ENCODE data around the gene HNRNPCL4.
"Not testable (repeated sequence)": the region's sequence is repeated elsewhere in the genome, so short reads cannot be mapped to it uniquely, and the experiment has no call there.

The HNRNPCL4 gene

GRCh38 chr1:13165531-13165930, at the start of gene HNRNPCL4:
Gene HNRNPCL4 (minus strand): TSS chr1:13165631. CDS start chr1:13165467, 164 bp downstream.
- not testable (repeated sequence) for DNase-seq

- DNase-seq: not testable (repeated sequence)
These were observed 43.3 kb upstream of the HNRNPCL4 start for GRCh38 chr1:13208712-13209111.

DNA sequence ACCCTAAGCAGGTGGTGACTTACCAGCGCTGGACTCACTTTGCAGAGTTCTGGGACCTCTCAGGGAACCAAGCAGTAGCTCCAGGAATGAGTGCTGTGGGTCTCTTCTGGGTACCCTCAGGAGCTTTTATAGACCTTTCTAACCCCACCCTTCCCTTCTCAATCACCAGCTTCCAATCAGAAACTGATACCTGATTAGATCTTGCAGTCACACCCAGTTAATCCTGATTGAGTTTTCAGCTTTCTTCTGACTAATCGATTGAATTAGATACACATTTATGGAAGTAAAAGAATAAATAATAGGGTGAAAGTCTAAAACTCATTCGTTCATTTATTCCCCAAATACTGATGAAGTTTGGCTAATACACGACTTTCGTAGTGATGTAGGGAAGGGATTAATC, 35.9 kb upstream of the HNRNPCL4 start, which contains the start of gene PRAMEF13:
Gene PRAMEF13, minus strand, starts transcription at position 101 of the 400 bp plus-strand sequence. CDS start 1,820 bp downstream, outside the sequence.
- DNase-seq: not testable (repeated sequence)

DNA sequence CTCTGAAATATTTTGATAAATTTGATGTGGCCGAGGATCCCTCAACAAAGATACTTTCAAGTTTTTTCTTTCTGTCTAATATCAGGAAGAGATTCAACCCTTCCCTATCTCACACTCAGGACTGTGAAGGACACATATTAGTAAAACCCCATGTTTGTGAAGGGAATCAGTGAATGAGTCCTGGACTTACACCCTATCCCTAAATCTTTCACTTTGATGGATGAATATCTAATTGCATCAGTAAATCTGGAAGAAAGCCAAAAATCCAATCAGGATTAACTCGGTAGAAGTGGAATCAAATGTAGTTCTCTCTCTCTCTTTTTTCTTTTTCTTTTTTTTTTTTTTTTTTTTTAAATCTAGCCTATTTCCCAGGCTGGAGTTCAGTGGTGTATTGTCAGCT, 6.1 kb upstream of the HNRNPCL4 start, which contains the start of gene PRAMEF9:
Gene PRAMEF9, plus strand, starts transcription at position 301 of the 400 bp plus-strand sequence. CDS start 3,433 bp downstream, outside the sequence.
- not testable (repeated sequence) for DNase-seq

DNA sequence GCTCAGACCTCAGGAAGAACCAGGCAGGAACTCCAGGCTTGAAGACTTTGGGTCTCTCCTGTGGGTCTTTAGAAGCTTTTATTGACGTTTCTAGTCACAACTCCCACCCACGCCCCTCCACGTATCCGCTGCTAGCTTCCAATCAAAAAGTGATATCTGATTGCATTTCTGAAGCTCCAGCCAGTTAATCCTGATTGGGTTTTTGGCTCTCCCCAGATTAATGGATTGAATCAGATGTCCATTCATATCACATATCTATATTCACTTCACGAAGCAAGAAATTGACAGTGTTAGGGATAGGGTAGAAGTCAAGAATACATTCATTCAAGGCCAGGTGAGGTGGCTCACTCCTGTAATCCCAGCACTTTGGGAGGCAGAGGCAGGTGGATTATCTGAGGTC, 9.5 kb downstream of the HNRNPCL4 start, which contains the start of gene PRAMEF26:
Gene PRAMEF26, minus strand, starts transcription at position 101 of the 400 bp plus-strand sequence. CDS start 2,914 bp downstream, outside the sequence.
- not testable (repeated sequence) for DNase-seq

GRCh38 chr1:13116754-13117153, 48.7 kb downstream of the HNRNPCL4 start, which contains the start of gene HNRNPCL2:
Gene HNRNPCL2 (minus strand): TSS chr1:13116854. CDS start chr1:13116400, 454 bp downstream.
- not testable (repeated sequence) for DNase-seq

All from stimulated activated naive CD4-positive, alpha-beta T cell (primary cell).